GM13976 (cell line): ENCODE results near the gene CHST9.
"Not testable (repeated sequence)": the region's sequence is repeated elsewhere in the genome, so short reads cannot be mapped to it uniquely, and the experiment has no call there.

Experiments used
- DNase-seq: peaks from one replicate; pipeline ENCODE4 v3.0.0; 2012; ENCODE audit warnings: low spot score
- CTCF ChIP-seq: IDR thresholded peaks from 2 replicates; pipeline ENCODE4 v1.5.1; 2012; ENCODE audit warnings: borderline replicate concordance, mild to moderate bottlenecking; ENCODE audit not compliant: insufficient read depth; ENCODE audit errors: extremely low read depth, missing control alignments, control extremely low read depth
- in situ Hi-C: fragments of 300-500 bp; cut with MboI; formaldehyde crosslinking; loops from one replicate; pipeline ENCODE4 v1.12.0; 2022; ENCODE audit warnings: low sequenced_read_pairs, mixed read lengths, inconsistent platforms; ENCODE audit not compliant: unreplicated experiment

CHST9 gene

GRCh38 chr18:27175914-27176313 is 9.2 kb downstream of the CHST9 start:
- in situ Hi-C loops = no loop called here
- no peak for TF ChIP-seq CTCF
- no peak for DNase-seq

- no peak for TF ChIP-seq CTCF
- in situ Hi-C loops = no loop called here
- no peak for DNase-seq
Observed at GRCh38 chr18:27175245-27175644, 9.9 kb downstream of the CHST9 start.

- no peak for TF ChIP-seq CTCF
- DNase-seq = no peak
- in situ Hi-C loops = no loop called here
Observed at GRCh38 chr18:27171993-27172392, 13.1 kb downstream of the CHST9 start.

- in situ Hi-C loops = no loop called here
- TF ChIP-seq CTCF = no peak
Observed at GRCh38 chr18:27165412-27165811, 19.7 kb downstream of the CHST9 start.

GRCh38 chr18:27164905-27165304 is 20.2 kb downstream of the CHST9 start:
- no peak for TF ChIP-seq CTCF
- in situ Hi-C loops = no loop called here
- no peak for DNase-seq

More at GRCh38 chr18:27165412-27165811, 19.7 kb downstream of the CHST9 start:
- no peak for DNase-seq

GRCh38 chr18:27163197-27163716 is 21.9 kb downstream of the CHST9 start:
- in situ Hi-C loops, DNase-seq: not testable (repeated sequence)

GRCh38 chr18:27149240-27149639 is 35.9 kb downstream of the CHST9 start:
- in situ Hi-C loops, DNase-seq: not testable (repeated sequence)

- in situ Hi-C loops = no loop called here
- DNase-seq = no peak
- TF ChIP-seq CTCF = no peak
Observed at GRCh38 chr18:27144672-27145071, 40.4 kb downstream of the CHST9 start.
